GM19467 (cell line): ENCODE data around the gene MRFAP1.
A peak's percentile ranks its signal among the peaks of the same experiment; 100 is the strongest.
"Not testable (repeated sequence)": the region's sequence is repeated elsewhere in the genome, so short reads cannot be mapped to it uniquely, and the experiment has no call there.

Experiments used
- ATAC-seq: cut with Tn5 transposase; IDR thresholded peaks from one replicate; pipeline ENCODE4 v1.9.1; 2021; ENCODE audit warnings: mild to moderate bottlenecking, moderate library complexity; ENCODE audit not compliant: unreplicated experiment

Gene MRFAP1

DNA sequence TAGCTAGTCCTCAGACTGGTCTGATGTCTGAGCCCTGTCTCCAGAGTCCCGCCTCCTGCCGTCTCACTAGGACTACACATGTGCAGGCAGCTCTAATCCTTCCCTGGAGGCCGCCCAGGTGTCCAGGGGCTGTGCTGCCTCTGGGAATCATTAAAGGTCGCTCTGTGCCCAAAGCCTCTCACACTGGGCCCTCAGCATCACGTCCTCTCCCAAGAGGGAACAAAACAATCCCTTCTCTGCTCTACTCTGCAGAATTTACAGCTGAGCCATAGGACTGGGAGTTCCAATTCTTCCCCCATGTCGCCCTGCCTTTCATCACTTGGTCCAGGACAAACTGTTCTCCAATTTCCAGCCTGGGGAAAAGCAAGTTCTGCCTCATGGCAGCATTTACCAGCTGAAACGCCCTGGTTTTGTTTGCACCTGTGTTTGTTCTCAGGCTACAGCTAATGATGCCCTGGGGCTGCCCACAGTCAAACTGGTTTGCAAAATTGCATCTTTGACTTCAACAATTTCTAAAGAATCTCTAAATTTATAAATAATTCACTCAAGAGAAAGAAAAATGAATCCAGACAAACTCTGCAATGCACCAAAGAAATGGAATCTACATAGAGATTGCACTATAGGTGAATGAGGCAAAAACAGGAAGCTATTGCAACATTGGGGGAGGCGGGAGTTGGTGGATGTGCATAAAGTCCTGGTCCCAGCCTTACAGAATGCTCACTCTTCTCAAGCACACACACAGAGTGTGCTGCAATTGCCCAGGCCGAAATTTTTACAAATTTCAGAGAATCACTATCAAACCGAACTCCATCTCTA, 7.2 kb upstream of the MRFAP1 start:
- no peak for ATAC-seq

DNA sequence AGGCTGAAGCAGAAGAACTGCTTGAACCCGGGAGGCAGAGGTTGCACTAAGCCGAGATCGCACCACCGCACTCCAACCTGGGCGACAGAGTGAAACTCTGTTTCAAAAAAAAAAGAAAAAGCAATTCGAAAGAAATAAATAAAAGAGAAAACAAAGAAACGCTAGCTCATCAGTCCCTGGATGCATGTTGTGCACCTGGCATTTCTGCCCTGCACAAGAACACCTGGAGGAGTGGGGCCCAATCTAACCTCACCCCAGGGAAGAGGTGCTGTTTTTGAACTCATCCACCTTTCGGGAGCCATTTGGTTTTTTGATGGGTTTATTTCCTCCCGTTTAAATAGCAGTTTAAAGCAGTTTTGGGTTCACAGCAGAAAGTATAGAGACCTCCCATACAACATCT, 5.7 kb upstream of the MRFAP1 start:
- ATAC-seq = no peak

DNA sequence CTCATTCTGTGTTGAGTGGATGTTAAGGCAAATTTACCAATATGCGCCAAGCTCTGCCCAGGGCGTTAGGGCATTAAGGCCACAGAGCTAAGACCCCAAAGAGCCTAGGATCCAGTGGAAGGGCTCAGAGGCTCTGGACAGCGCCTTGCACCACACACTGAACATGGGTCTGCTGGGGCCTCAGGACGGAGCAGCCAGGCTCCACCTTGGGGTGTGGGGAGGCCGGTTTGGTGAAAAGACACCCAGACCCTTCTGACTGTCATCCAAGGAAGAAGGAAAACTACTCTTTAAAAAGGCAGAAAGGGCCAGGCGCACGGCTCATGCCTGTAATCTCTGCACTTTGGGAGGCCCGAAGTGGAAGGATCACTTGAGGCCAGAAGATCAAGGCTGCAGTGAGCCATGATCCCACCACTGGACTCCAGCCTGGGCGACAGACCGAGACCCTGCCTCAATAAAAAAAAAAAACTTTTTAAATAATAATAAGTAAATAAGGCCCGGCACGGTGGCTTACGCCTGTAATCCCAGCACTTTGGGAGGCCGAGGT, 1.3 kb upstream of the MRFAP1 start:
- no peak for ATAC-seq

DNA sequence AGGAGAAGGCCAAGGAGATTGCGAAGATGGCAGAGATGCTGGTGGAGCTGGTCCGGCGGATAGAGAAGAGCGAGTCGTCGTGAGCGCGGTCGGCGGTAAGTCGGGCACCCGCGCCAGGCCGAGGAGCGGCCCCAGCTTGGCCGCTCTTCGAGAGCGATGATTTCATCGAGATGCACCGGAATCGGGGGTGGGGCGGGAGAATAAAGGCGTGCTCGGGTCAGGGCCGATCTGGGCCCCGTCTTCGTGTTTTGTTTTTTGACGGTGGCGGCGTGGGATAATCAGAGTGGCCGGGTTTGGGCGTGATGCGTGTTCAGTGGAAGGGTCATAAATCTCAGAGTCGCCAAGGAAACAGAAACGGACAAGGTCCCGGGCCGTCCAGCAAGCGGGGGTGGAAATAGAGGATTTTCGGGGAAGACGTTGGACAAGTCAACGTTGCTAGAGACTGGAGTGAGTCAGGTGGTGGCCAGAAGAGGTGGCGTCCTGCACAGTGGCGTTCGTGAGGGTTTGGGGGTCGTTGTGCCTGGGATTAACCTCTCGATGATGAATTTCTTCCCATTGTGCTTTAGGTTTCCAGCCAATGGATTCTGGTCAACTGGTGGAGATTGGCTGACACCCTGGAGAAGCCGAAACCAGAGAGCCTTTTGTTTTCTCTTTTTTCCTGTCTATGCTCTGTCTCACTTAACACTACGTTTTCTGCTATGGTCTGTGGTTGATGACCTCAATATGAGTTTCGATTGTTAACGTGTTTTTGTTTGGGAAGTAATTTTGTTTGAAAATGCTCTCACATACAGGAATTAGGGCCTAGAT, 882 bp downstream of the MRFAP1 start:
- peak; percentile 32 for ATAC-seq

DNA sequence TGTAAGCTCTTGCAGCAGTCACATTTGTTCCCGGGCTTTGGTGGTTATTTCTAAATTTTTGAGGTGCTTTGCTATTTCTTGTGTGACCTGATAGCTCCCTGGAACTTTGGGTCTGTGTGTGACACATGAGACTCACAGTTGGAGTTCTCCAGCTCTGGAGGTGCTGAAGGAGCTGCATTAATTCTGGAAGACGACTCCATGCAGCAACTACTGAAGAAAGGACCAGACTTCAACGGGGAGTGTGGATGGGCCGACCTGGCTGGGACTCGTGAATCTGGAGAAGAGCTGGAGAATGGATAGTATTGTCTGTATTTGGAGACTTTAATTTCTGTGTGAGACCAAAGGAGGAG, 1.5 kb downstream of the MRFAP1 start:
- no peak for ATAC-seq

DNA sequence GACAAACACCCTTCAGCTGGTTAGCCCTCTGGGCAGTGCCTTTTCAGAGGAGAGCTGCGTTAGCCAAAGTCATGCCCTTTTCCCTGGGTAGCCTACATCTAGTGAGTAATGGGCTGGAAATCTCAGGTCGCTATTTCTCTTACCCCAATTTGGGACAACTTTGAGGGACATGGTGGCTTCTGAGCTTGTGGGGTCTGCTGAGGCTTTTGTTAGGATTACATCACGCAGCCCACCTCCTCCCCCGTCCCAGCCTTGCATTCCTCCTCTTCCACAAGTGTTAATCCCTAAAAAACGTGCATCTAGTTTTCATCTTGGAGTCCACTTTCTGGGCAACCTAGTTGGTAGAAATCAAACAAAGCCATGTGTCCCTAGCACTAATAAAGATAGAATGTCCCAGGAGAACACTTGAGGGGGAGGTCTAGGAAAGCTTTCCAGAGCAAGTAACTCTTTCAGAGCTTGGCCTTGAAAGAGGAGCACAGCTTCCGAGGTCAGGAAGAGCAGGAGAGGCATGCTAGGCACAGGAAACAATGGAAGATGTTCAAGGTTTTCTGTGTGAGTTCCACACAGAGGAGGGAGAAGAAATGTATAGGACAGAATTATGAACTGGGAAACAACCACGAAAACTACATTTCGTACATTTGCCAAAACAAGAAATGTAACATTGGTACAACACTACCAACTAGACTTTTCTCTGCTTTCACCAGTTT, 2.8 kb downstream of the MRFAP1 start:
- ATAC-seq = no peak

DNA sequence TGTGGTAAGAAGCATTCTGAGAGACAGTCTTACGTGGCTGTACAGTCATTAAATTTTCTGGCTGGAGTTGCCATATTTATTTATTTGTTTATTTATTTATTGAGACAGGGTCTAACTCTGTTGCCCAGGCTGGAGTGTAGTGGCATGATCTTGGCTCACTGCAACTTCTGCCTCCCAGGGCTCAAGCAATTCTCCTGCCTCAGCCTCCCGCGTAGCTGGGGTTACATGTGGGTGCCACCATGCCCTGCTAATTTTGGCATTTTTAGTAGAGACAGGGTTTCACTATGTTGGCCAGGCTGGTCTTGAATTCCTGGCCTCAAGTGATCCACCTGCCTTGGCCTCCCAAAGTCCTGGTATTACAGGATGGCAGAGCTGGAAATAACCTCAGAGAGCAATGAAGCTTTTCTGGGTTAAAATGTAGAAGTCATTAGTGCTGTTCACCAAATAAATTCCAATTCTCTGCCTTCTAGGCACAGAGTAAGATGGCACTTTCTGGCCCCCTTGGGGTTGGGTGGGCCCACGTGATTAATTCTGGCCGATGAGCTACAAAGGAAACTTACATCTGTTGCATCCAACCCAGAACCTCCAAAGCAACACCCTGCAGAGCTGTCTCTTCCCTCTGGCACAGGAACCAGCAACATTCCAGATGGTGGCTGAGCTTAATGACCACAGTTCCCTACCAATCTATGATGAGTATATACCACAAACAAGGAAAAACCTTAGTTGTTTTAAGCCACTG, 4.5 kb downstream of the MRFAP1 start:
- no peak for ATAC-seq

DNA sequence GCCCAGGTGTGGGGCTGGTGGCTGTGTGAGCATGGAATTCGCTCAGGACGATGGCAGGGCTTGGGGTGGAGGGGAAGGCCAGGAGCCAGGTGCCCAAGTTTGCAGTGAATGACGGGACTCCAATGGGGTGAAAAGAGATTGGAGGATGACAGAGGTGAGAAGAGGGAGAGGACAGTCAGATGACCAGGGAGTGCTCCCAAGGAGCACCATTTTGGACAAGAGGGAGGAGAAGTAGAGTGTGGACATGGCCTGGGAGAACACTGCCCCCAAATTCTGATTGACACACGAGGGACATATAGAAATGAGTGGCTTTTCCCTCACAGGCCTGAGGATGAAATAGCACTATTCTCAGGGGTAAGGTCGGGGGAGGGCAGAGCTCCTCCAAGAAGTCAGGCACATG, 6.7 kb downstream of the MRFAP1 start:
- ATAC-seq = no peak

DNA sequence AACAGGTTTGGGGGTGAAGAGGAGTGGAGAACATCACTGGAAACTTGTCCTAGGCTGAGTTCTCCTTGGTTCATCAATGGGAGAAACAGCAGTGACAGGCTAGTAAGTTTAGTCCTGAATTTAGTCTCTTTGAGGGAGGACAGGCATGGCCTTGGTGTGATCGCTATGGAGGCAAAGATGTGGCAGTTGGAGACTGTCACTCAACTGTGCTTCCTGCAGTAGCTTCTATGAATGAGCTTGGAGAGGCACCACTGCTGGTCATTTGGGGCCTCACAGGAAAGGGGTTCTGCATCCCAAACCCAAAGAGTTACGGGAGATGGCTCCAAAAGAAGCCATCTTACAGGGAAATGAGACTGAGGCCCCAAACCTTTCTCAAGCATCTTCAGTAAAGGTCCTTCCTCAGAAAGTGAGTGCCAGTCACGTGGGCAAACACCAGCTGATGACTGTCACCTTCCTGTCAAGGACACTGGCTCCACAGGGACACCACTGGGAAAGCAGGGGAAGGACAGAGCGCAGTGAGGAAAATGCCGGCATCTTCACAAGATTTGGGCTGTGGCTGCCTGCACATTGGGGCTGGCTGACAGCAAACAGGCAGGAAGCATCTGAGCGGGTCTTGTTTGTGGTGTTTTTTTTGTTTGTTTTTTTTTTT, 7.2 kb downstream of the MRFAP1 start:
- ATAC-seq = no peak

DNA sequence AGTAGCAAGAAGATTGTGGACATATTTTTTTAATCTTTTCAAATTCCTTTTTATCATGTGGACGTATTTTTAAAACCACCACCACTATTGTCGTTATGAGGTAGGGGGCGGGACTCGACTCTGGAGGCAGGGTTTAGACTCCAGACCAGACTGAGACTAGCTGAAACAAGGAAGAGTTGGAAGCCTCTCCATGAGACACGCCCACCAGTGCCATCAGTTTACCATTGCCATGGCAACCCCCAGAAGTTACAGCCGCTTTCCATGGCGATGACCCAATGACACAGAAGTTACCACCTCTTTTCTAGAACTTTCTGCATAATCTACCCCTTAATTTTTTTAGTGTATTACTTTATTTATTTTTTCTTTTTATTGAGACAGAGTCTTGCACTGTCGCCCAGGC, 8.7 kb downstream of the MRFAP1 start:
- no peak for ATAC-seq

DNA sequence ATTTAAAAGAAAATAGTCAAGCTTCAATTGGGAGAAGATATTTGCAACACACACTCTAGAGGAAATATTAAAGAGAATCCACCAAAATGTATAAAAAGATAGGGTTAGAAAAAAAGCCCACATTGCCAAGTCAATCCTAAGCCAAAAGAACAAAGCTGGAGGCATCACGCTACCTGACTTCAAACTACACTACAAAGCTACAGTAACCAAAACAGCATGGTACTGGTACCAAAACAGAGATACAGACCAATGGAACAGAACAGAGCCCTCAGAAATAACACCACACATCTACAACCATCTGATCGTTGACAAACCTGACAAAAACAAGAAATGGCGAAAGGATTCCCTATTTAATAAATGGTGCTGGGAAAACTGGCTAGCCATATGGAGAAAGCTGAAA, 13.7 kb downstream of the MRFAP1 start:
- ATAC-seq = not testable (repeated sequence)

DNA sequence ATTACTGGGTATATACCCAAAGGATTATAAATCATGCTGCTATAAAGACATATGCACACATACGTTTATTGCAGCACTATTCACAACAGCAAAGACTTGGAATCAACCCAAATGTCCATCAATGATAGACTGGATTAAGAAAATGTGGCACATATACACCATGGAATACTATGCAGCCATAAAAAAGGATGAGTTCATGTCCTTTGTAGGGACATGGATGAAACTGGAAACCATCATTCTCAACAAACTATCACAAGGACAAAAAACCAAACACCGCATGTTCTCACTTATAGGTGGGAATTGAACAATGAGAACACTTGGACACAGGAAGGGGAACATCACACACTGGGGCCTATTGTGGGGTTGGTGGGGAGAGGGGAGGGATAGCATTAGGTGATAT, 14.8 kb downstream of the MRFAP1 start:
- not testable (repeated sequence) for ATAC-seq

DNA sequence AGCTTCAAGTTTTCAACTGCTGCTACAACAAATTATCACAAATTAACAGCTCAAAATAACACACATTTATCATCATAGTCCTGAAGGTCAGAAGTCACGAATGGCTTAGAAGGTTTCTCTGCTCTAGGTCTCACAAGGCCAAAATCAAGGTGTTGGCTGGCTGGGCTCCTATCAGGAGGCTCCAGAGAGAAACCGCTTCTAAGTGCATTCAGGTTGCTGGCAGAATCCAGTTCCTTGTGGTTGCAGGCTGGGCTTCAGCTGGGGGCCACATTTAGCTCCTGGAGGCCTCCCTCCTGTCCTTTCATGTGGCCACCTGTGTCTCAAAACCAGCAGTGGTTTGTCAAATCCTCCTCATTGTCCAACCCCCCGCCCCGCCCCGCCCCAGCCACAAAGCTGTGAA, 15.4 kb downstream of the MRFAP1 start:
- ATAC-seq = no peak

DNA sequence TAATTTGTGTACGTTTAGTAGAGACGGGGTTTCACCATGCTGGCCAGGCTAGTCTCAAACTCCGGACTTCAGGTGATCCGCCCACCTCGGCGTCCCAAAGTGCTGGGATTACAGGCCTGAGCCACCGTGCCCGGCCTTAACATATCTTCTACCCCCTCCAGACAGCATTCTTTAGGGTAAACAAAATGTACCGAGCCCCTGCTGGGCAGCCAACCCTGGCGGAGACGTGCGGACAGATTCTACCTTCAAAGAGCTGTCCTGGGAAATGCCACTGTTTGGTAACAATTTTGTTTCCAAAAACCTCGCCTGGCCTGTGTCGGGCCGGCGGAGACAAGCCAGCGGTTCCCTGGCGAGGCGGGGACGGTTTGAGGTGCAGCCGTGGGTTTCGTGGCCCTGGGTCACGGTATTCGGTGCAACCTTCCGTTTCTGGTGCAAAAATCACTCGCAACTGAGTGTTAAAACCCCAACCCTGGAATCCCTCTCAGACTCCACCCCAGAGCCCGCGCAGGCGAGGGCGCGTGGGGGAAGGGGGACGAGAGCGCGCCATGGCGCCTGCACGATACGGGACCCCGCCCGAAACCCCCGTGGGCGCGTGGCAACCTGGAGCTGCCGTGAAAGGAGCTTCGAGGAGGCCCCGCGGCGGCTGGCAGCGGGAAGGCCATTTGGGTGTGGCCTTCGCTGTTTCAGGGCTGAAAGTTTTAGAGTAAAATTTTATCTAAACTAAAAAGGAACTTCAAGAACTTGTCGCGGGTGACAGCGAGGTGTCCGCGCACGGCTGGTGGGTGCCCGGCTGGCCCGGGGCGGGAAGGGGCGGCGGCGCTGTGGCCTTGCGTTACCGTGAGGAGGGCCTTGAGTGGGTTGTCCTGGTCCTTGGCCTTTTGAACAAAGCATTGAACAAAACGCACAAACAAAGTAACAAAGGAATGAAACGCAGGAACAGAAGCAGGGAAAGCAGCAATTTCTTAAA, 17.0 kb downstream of the MRFAP1 start:
- ATAC-seq = no peak

DNA sequence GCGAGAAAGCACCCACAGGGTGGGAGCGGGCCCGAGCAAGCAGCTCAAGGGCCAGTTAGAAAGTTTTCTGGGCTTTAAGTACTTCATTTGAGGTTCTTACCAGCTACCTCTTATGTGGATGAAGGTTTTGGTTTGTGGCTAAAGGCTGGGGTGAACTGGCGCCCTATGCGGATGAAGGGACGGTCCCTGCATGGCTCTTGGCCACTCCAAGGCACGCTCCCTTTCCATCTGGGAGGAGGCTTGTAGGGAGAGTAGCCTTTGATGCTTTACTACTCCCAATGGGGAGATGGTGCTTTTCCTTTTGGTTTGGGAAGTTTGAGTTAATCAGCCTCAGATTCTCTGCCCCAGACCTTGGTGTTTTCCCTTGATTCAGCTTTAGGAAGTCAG, 17.7 kb downstream of the MRFAP1 start:
- ATAC-seq = no peak

DNA sequence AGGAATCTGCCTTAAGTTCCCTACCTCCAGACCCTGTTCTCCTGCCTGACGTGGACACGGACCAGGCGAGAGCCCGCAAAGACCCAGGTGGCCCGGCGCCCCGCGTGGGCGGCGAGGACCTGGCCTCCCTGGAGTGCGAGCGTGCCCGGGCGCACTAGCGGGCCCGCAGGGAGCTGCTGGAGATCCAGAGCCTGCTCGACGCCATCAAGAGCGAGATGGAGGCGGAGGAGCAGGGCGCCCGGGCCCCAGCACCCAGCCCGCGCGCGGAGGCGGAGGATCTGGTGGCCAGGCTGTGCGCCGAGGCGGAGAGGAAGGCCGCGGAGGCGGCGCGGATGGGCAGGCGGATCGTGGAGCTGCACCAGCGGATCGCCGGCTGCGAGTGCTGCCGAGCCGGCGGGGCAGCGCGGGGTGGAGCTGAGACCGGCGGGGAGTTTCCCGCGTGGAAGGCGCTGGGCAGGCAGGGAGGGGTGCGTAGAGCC, 18.2 kb downstream of the MRFAP1 start:
- ATAC-seq = no peak

DNA sequence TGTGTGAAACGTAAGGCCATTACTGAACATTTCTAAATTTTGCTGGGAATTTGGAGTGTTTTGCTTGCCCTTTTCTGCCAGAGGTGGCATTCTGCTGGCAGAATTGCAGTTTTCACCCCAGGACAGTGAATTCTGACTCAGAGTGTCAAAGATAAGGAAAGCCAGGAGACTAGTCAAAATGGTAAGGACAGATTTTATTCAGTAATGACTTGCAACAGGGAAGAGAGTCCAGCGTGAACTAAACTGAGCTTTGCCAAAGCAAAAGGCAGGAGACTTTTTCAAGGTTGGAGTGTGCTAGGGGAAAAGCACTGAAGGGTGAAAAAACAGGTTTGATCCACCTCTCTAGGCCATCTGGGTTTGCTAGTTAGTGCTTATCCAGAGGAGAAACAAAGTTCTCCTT, 19.4 kb downstream of the MRFAP1 start:
- ATAC-seq = no peak

DNA sequence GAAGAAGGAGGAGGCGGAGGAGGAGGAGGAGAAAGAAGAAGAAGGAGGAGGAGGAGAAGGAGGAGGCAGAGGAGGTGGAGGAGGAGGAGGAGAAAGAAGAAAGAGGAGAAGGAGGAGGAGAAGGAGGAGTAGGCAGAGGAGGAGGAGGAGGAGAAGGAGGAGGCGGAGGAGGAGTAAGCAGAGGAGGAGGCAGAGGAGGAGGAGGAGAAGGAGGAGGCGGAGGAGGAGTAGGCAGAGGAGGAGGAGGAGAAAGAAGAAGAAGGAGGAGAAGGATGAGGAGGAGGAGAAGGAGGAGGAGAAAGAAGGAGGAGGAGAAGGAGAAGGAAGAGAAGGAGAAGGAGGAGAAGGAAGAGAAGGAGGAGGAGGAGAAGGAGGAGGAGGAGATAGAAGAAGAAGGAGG, 19.9 kb downstream of the MRFAP1 start:
- no peak for ATAC-seq

DNA sequence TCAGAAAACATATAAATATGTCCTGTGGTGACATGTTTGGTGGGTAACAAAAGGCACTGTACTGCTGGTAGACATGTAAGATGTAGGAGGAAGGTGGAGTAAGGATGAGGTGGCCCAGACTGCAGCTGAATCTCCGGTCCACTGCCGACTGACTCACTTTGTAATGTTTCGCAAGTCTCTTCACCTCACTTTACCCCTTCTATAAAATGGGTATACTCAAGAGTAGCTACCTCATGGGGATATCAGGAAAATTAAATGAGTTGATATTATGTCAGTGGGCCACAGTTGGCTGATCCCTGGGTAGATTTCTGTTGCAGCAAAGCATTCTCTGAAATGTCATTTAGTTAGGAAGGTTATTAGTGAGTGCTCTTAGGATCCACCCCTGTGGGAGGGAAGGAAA, 22.1 kb downstream of the MRFAP1 start:
- ATAC-seq = no peak
